Loucy (cell line): ENCODE data around the gene TDRD9.

Experiments
- H2AFZ ChIP-seq: fragments of 200-600 bp; sonication (generic); 2 replicates; pipeline ENCODE4 v1.6.0; 2016; ENCODE audit warnings: antibody characterized with exemption, mild to moderate bottlenecking, low read length, moderate library complexity
- H3F3A ChIP-seq: fragments of 200-600 bp; 2 replicates; pipeline ENCODE4 v1.6.0; 2016; ENCODE audit warnings: antibody characterized with exemption, low read depth, mild to moderate bottlenecking
- H3K27me3 ChIP-seq: fragments of 200-600 bp; sonication (generic); 2 replicates; pipeline ENCODE4 v1.6.1; 2014; ENCODE audit warnings: low read length, mild to moderate bottlenecking; ENCODE audit not compliant: insufficient read depth, poor library complexity, severe bottlenecking
- H3K36me3 ChIP-seq: fragments of 200-600 bp; sonication (generic); 2 replicates; pipeline ENCODE4 v1.6.1; 2016; ENCODE audit warnings: low read length; ENCODE audit not compliant: insufficient read depth
- H3K4me1 ChIP-seq: fragments of 200-600 bp; sonication (generic); 2 replicates; pipeline ENCODE4 v1.5.1; 2014; ENCODE audit warnings: low read length, mild to moderate bottlenecking; ENCODE audit not compliant: insufficient read depth, poor library complexity, severe bottlenecking
- H3K4me2 ChIP-seq: fragments of 200-600 bp; sonication (generic); 2 replicates; pipeline ENCODE4 v1.6.0; 2014; ENCODE audit warnings: antibody characterized with exemption, low read length, low read depth, mild to moderate bottlenecking; ENCODE audit not compliant: poor library complexity, severe bottlenecking
- H3K4me3 ChIP-seq: fragments of 200-600 bp; sonication (generic); 2 replicates; pipeline ENCODE4 v1.5.1; 2014; ENCODE audit warnings: low read length, mild to moderate bottlenecking, mixed read lengths; ENCODE audit not compliant: poor library complexity, severe bottlenecking
- H3K79me2 ChIP-seq: fragments of 200-600 bp; sonication (generic); 2 replicates; pipeline ENCODE4 v1.6.1; 2014; ENCODE audit warnings: low read length; ENCODE audit not compliant: insufficient read depth
- H3K9ac ChIP-seq: fragments of 200-600 bp; sonication (generic); 2 replicates; pipeline ENCODE4 v1.6.0; 2014; ENCODE audit warnings: mild to moderate bottlenecking, low read depth, low read length, moderate library complexity; ENCODE audit not compliant: poor library complexity, severe bottlenecking
- H3K9me2 ChIP-seq: fragments of 200-600 bp; sonication (generic); replicated peaks from 2 replicates; pipeline ENCODE4 v1.6.1; 2016; ENCODE audit warnings: low read depth, low read length, mixed read lengths
- H3K9me3 ChIP-seq: fragments of 200-600 bp; sonication (generic); 2 replicates; pipeline ENCODE4 v1.6.1; 2014; ENCODE audit warnings: mild to moderate bottlenecking, antibody characterized with exemption, low read length, low read depth; ENCODE audit not compliant: insufficient read depth
- H4K20me1 ChIP-seq: fragments of 200-600 bp; sonication (generic); 2 replicates; pipeline ENCODE4 v1.6.0; 2014; ENCODE audit warnings: antibody characterized with exemption, low read length, mild to moderate bottlenecking; ENCODE audit not compliant: insufficient read depth, poor library complexity, severe bottlenecking
- EZH2phosphoT487 ChIP-seq: fragments of 200-600 bp; IDR thresholded peaks from 2 replicates; pipeline ENCODE4 v1.6.1; 2018; ENCODE audit warnings: antibody characterized with exemption, mild to moderate bottlenecking, moderate library complexity, borderline replicate concordance
- TF ChIP-seq, protein P1 (sequence below): fragments of 200-600 bp; sonication (generic); conservative IDR thresholded peaks from 2 replicates; pipeline ENCODE4 v1.5.1; 2014; ENCODE audit warnings: mild to moderate bottlenecking, antibody characterized with exemption, low read length

Gene TDRD9

GRCh38 chr14:104048758-104049507 lies 120.7 kb downstream of the TDRD9 start:
- H2AFZ ChIP-seq: no peak overlapping the region
- TF ChIP-seq, protein P1, sequence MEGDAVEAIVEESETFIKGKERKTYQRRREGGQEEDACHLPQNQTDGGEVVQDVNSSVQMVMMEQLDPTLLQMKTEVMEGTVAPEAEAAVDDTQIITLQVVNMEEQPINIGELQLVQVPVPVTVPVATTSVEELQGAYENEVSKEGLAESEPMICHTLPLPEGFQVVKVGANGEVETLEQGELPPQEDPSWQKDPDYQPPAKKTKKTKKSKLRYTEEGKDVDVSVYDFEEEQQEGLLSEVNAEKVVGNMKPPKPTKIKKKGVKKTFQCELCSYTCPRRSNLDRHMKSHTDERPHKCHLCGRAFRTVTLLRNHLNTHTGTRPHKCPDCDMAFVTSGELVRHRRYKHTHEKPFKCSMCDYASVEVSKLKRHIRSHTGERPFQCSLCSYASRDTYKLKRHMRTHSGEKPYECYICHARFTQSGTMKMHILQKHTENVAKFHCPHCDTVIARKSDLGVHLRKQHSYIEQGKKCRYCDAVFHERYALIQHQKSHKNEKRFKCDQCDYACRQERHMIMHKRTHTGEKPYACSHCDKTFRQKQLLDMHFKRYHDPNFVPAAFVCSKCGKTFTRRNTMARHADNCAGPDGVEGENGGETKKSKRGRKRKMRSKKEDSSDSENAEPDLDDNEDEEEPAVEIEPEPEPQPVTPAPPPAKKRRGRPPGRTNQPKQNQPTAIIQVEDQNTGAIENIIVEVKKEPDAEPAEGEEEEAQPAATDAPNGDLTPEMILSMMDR: no peak
- TF ChIP-seq EZH2phosphoT487: no peak
- no peaks in the 10 kb centered on the region for H4K20me1 ChIP-seq
- no peaks in the 10 kb centered on the region for H3F3A ChIP-seq
- H3K9ac ChIP-seq: no peak overlapping the region
- H3K9me3 ChIP-seq: no peaks in the 10 kb centered on the region
- no peaks in the 10 kb centered on the region for H3K36me3 ChIP-seq
- H3K9me2 ChIP-seq: no peaks in the 10 kb centered on the region
- H3K4me3 ChIP-seq: no peak overlapping the region
- H3K27me3 ChIP-seq: no peaks in the 10 kb centered on the region
- H3K4me1 ChIP-seq: peaks cover 7% of the 10 kb centered on the region
- no peaks in the 10 kb centered on the region for H3K79me2 ChIP-seq
- no peak overlapping the region for H3K4me2 ChIP-seq

DNA sequence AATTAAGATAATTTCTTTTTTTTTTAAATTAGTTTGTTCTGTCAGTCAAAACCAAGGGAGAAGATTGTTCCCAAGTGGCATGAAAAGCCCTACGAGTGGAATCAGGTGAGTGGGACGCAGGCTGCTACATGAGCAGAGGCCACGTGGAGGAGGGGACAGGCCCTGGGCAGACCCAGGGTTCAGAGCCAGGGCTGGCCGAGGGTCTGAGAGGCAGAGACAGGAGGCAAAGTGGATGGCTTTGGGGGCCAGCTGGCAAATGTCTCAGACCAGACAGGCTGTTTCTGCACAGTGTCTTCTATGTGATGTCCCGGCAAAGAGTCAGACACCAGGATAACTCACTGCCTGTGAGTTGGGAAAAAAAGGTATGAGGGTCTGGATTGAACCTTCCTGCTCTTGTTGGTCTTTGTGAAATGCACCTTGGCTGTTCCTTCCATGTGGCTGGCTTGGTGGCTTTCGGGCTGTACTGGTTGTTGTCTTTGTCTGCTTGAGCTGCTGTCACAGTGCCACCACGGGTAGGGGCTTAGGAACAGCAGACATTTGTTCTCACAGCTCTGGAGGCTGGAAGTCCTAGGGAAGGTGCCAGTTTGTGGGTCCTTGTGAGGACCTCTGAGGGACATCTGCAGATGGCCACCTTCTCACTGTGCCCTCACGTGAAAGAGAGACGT lies 121.5 kb downstream of the TDRD9 start:
- Histone ChIP-seq H3K4me3 (no peak overlapping the region), H2AFZ (no peak overlapping the region), H4K20me1 (no peaks in the 10 kb centered on the region), H3K9me3 (no peaks in the 10 kb centered on the region), H3K9me2 (no peaks in the 10 kb centered on the region), H3K79me2 (no peaks in the 10 kb centered on the region), H3F3A (no peaks in the 10 kb centered on the region), H3K9ac (no peak overlapping the region), H3K4me2 (no peak overlapping the region), H3K36me3 (no peaks in the 10 kb centered on the region), H3K4me1 (peaks cover 7% of the 10 kb centered on the region), H3K27me3 (no peaks in the 10 kb centered on the region)
- no peak for TF ChIP-seq EZH2phosphoT487
- TF ChIP-seq, protein P1: no peak

DNA sequence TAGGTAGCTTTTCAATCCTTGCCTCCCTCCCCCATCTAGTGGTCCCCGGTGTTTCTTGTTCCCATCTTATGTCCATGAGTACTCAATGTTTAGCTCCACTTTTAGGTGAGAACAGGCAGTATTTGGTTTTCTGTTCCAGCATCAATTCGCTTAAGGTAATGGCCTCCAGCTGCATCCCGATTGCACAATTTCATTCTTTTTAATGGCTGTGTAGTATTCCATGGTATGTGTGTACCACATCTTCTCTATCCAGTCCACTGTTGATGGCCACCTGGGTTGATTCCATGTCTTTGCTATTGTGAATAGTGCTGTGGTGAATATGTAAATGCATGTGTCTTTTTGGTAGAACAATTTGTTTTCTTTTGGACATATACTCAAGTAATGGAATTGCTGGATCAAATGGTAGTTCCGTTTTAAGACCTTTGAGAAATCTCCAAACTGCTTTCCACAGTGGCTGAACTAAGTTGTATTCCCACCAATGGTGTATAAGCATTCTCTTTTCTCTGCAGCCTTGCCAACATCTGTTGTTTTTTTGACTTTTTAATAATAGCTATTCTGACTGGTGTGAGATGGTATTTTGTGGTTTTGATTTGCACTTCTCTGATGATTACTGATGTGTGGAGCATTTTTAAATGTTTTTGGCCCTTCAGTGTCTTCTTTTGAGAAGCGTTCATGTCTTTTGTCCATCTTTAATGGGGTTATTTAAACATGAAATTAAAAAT lies 123.0 kb downstream of the TDRD9 start:
- TF ChIP-seq EZH2phosphoT487: no peak
- TF ChIP-seq, protein P1: no peak
- H4K20me1 ChIP-seq: no peaks in the 10 kb centered on the region
- peaks cover 7% of the 10 kb centered on the region for H3K4me1 ChIP-seq

More for the DNA sequence above, 123.0 kb downstream of the TDRD9 start:
- H3K36me3 ChIP-seq: no peaks in the 10 kb centered on the region
- no peak overlapping the region for H3K9ac ChIP-seq
- H2AFZ ChIP-seq: no peak overlapping the region
- H3K27me3 ChIP-seq: no peaks in the 10 kb centered on the region
- no peaks in the 10 kb centered on the region for H3K79me2 ChIP-seq
- no peaks in the 10 kb centered on the region for H3K9me2 ChIP-seq
- H3K9me3 ChIP-seq: no peaks in the 10 kb centered on the region
- H3K4me3 ChIP-seq: no peak overlapping the region
- H3K4me2 ChIP-seq: no peak overlapping the region
- no peaks in the 10 kb centered on the region for H3F3A ChIP-seq
